MG63 (cell line): Measurements from ENCODE around the gene HRNR. TPM values are rescaled to one million over a fixed set of nuclear protein-coding genes. Genes with fewer than 3 reads are reported as not detected.
"Not testable (repeated sequence)": the region's sequence is repeated elsewhere in the genome, so short reads cannot be mapped to it uniquely, and the experiment has no call there.

Experiments
- DNase-seq: peaks from one replicate; pipeline ENCODE4 v3.0.0-alpha.2; 2020
- H3K27me3 ChIP-seq: fragments of 250-450 bp; sonication (Bioruptor Pico); 2 replicates; pipeline ENCODE4 v1.5.1; 2020; ENCODE audit warnings: mild to moderate bottlenecking, moderate library complexity
- H3K36me3 ChIP-seq: fragments of 250-450 bp; sonication (Bioruptor Pico); 2 replicates; pipeline ENCODE4 v1.5.1; 2020; ENCODE audit warnings: mild to moderate bottlenecking, moderate library complexity
- H3K4me3 ChIP-seq: fragments of 250-450 bp; sonication (Bioruptor Pico); 2 replicates; pipeline ENCODE4 v1.5.1; 2020; ENCODE audit warnings: mild to moderate bottlenecking, moderate library complexity
- H3K9me3 ChIP-seq: fragments of 250-450 bp; sonication (Bioruptor Pico); 2 replicates; pipeline ENCODE4 v1.5.1; 2020; ENCODE audit warnings: mild to moderate bottlenecking, moderate library complexity
- total RNA-seq: library from RNA; depleted of rRNA; stranded (reverse); fragments of >200 nt; shearing (Covaris generic); gene quantifications from 2 replicates; pipeline ENCODE4 v1.2.3, GENCODE V29; 2014; ENCODE audit warnings: low replicate concordance; rRNA removed

The HRNR gene
- not detected in 2 replicates for total RNA-seq

- no peak for DNase-seq
- no peak within 1 kb of the TSS for H3K4me3 ChIP-seq
- no peaks in the 10 kb centered on the region for H3K27me3 ChIP-seq
- no peaks in the 10 kb centered on the region for H3K9me3 ChIP-seq
- H3K36me3 ChIP-seq: no peaks in the 10 kb centered on the region
These were observed at the start of gene HRNR for GRCh38 chr1:152224093-152224492. Gene HRNR (minus strand): TSS chr1:152224193. CDS start chr1:152223253, 940 bp downstream.

- DNase-seq, H3K9me3 ChIP-seq: not testable (repeated sequence)
These were observed 32.4 kb upstream of the HRNR start for GRCh38 chr1:152256394-152256793.

GRCh38 chr1:152252157-152252556 lies 28.2 kb upstream of the HRNR start:
- peaks cover 2% of the 10 kb centered on the region; the same call in 1 of the 2 replicates for H3K27me3 ChIP-seq
- peak; percentile 71 for DNase-seq
- no peaks in the 10 kb centered on the region for H3K36me3 ChIP-seq
- no peaks in the 10 kb centered on the region for H3K9me3 ChIP-seq
- H3K4me3 ChIP-seq: no peak overlapping the region

More at GRCh38 chr1:152256394-152256793, 32.4 kb upstream of the HRNR start:
- not testable (repeated sequence) for H3K4me3 ChIP-seq, H3K27me3 ChIP-seq, H3K36me3 ChIP-seq

- H3K4me3 ChIP-seq: no peak overlapping the region
- H3K9me3 ChIP-seq: no peaks in the 10 kb centered on the region
- H3K36me3 ChIP-seq: no peaks in the 10 kb centered on the region
- peaks cover 2% of the 10 kb centered on the region; the same call in 1 of the 2 replicates for H3K27me3 ChIP-seq
- DNase-seq: peak; percentile 4
These were observed 27.4 kb upstream of the HRNR start for GRCh38 chr1:152251391-152251790.

- H3K36me3 ChIP-seq: no peaks in the 10 kb centered on the region
- no peak for DNase-seq
- peaks cover 2% of the 10 kb centered on the region; the same call in 1 of the 2 replicates for H3K27me3 ChIP-seq
- no peak overlapping the region for H3K4me3 ChIP-seq
- H3K9me3 ChIP-seq: no peaks in the 10 kb centered on the region
These were observed 23.3 kb upstream of the HRNR start for GRCh38 chr1:152247316-152247715.

- Histone ChIP-seq H3K27me3 (peaks cover 2% of the 10 kb centered on the region; the same call in 1 of the 2 replicates), H3K4me3 (no peak overlapping the region), H3K36me3 (no peaks in the 10 kb centered on the region), H3K9me3 (peaks cover 2% of the 10 kb centered on the region; the same call in 1 of the 2 replicates)
- DNase-seq: no peak
These were observed 20.7 kb upstream of the HRNR start for GRCh38 chr1:152244576-152245273.

GRCh38 chr1:152237093-152237492 lies 13.1 kb upstream of the HRNR start:
- DNase-seq: no peak
- Histone ChIP-seq H3K36me3 (no peaks in the 10 kb centered on the region), H3K9me3 (peaks cover 2% of the 10 kb centered on the region), H3K27me3 (0 out of 2 replicates have a peak, but pooled peaks cover 8% of the 10 kb centered on the region), H3K4me3 (no peak overlapping the region)

- no peak for DNase-seq
- no peak overlapping the region for H3K4me3 ChIP-seq
- H3K9me3 ChIP-seq: no peaks in the 10 kb centered on the region
These were observed 4.8 kb upstream of the HRNR start for GRCh38 chr1:152228831-152229230.

GRCh38 chr1:152227310-152227928 lies 3.4 kb upstream of the HRNR start:
- no peaks in the 10 kb centered on the region for H3K9me3 ChIP-seq
- DNase-seq: no peak
- H3K4me3 ChIP-seq: no peak overlapping the region
- H3K27me3 ChIP-seq: peaks cover 6% of the 10 kb centered on the region
- H3K36me3 ChIP-seq: no peaks in the 10 kb centered on the region

More at GRCh38 chr1:152228831-152229230, 4.8 kb upstream of the HRNR start:
- no peaks in the 10 kb centered on the region for H3K36me3 ChIP-seq
- H3K27me3 ChIP-seq: peaks cover 9% of the 10 kb centered on the region

GRCh38 chr1:152225678-152226077 lies 1.7 kb upstream of the HRNR start:
- no peaks in the 10 kb centered on the region for H3K9me3 ChIP-seq
- H3K27me3 ChIP-seq: no peaks in the 10 kb centered on the region
- H3K4me3 ChIP-seq: no peak overlapping the region
- no peak for DNase-seq
- H3K36me3 ChIP-seq: no peaks in the 10 kb centered on the region

GRCh38 chr1:152220166-152221163 lies 3.5 kb downstream of the HRNR start:
- Histone ChIP-seq H3K4me3 (no peak overlapping the region), H3K27me3 (no peaks in the 10 kb centered on the region), H3K36me3 (no peaks in the 10 kb centered on the region), H3K9me3 (no peaks in the 10 kb centered on the region)
- no peak for DNase-seq

GRCh38 chr1:152219438-152219837 lies 4.6 kb downstream of the HRNR start:
- not testable (repeated sequence) for H3K9me3 ChIP-seq, H3K4me3 ChIP-seq, H3K36me3 ChIP-seq, DNase-seq, H3K27me3 ChIP-seq

- no peak overlapping the region for H3K4me3 ChIP-seq
- no peak for DNase-seq
- H3K36me3 ChIP-seq: no peaks in the 10 kb centered on the region
- no peaks in the 10 kb centered on the region for H3K9me3 ChIP-seq
- no peaks in the 10 kb centered on the region for H3K27me3 ChIP-seq
These were observed 5.1 kb downstream of the HRNR start for GRCh38 chr1:152218762-152219436.

GRCh38 chr1:152215604-152216003 lies 8.4 kb downstream of the HRNR start:
- H3K9me3 ChIP-seq, H3K36me3 ChIP-seq, H3K27me3 ChIP-seq, H3K4me3 ChIP-seq, DNase-seq: not testable (repeated sequence)

- H3K9me3 ChIP-seq, DNase-seq, H3K27me3 ChIP-seq, H3K36me3 ChIP-seq, H3K4me3 ChIP-seq: not testable (repeated sequence)
These were observed 9.1 kb downstream of the HRNR start for GRCh38 chr1:152214911-152215310.

- no peak for DNase-seq
- Histone ChIP-seq H3K36me3 (no peaks in the 10 kb centered on the region), H3K27me3 (peaks cover 7% of the 10 kb centered on the region), H3K9me3 (peaks cover 4% of the 10 kb centered on the region; the same call in 1 of the 2 replicates), H3K4me3 (no peak overlapping the region)
These were observed 25.0 kb downstream of the HRNR start for GRCh38 chr1:152198982-152199381.
